PC-3 (cell line): Measurements from ENCODE around the gene USP32. TPM values are rescaled to one million over a fixed set of nuclear protein-coding genes. Genes with fewer than 3 reads are reported as not detected.

ENCODE experiments used
- ATAC-seq: fragments of 200-7000 bp; cut with Tn5 transposase; 2 replicates; pipeline ENCODE4 v1.9.1; 2020; ENCODE audit warnings: mild to moderate bottlenecking, moderate library complexity
- BruUV-seq: library from RNA; stranded (reverse); fragments of 400-500 nt; replicated peaks from 2 replicates; lab custom pipeline; 2021; lab: Mats Ljungman, UMichigan
- CTCF ChIA-PET: fragments of 300-600 bp; sonication (Branson Sonifier 250); formaldehyde crosslinking; loops from one replicate; lab custom pipeline; 2022; ENCODE audit warnings: antibody characterized with exemption; lab: Charles Lee
- POLR2A ChIA-PET: fragments of 300-600 bp; sonication (Branson Sonifier 250); formaldehyde crosslinking; loops from one replicate; lab custom pipeline; 2022; ENCODE audit warnings: antibody characterized with exemption; ENCODE audit not compliant: unreplicated experiment; lab: Charles Lee
- DNase-seq: peaks from one replicate; pipeline ENCODE4 v3.0.0-alpha.2; 2015
- H2AFZ ChIP-seq: fragments of 300-600 bp; sonication (generic); 2 replicates; pipeline ENCODE4 v1.6.0; 2016; ENCODE audit warnings: antibody characterized with exemption, low read length
- H3F3A ChIP-seq: fragments of 300-600 bp; sonication (generic); one replicate; pipeline ENCODE4 v1.6.0; 2017; ENCODE audit warnings: antibody characterized with exemption, low read length, control low read depth, mild to moderate bottlenecking; ENCODE audit not compliant: unreplicated experiment
- H3K27ac ChIP-seq: fragments of 300-600 bp; sonication (generic); 2 replicates; pipeline ENCODE4 v1.5.1; 2016; ENCODE audit warnings: mild to moderate bottlenecking, low read length
- H3K27me3 ChIP-seq: fragments of 300-600 bp; sonication (generic); 2 replicates; pipeline ENCODE4 v1.6.1; 2016; ENCODE audit warnings: low read length, mixed read lengths
- H3K36me3 ChIP-seq: fragments of 300-600 bp; sonication (generic); 2 replicates; pipeline ENCODE4 v1.6.1; 2016; ENCODE audit warnings: low read depth, mixed run types, low read length, mixed read lengths
- H3K4me1 ChIP-seq: fragments of 300-600 bp; sonication (generic); 2 replicates; pipeline ENCODE4 v1.5.1; 2016; ENCODE audit warnings: low read length; ENCODE audit not compliant: insufficient read depth
- H3K4me2 ChIP-seq: fragments of 300-600 bp; sonication (generic); 2 replicates; pipeline ENCODE4 v1.6.0; 2016; ENCODE audit warnings: low read length
- H3K4me3 ChIP-seq: fragments of 300-600 bp; sonication (generic); 2 replicates; pipeline ENCODE4 v1.5.1; 2016; ENCODE audit warnings: mild to moderate bottlenecking, low read length, mixed read lengths
- H3K79me2 ChIP-seq: fragments of 300-600 bp; sonication (generic); 2 replicates; pipeline ENCODE4 v1.6.1; 2017; ENCODE audit warnings: low read length, mixed read lengths
- H3K9ac ChIP-seq: fragments of 300-600 bp; sonication (generic); 2 replicates; pipeline ENCODE4 v1.6.0; 2016; ENCODE audit warnings: mild to moderate bottlenecking, low read length
- H3K9me2 ChIP-seq: fragments of 300-600 bp; sonication (generic); replicated peaks from 2 replicates; pipeline ENCODE4 v1.6.1; 2016; ENCODE audit warnings: mixed run types, low read length, mixed read lengths
- H3K9me3 ChIP-seq: fragments of 300-600 bp; sonication (generic); 2 replicates; pipeline ENCODE4 v1.6.1; 2016; ENCODE audit warnings: low read length, mixed read lengths
- H4K20me1 ChIP-seq: fragments of 300-600 bp; sonication (generic); 2 replicates; pipeline ENCODE4 v1.6.1; 2016; ENCODE audit warnings: low read length, mixed read lengths
- EZH2 ChIP-seq: fragments of 300-600 bp; sonication (generic); IDR thresholded peaks from one replicate; pipeline ENCODE4 v1.6.1; 2017; ENCODE audit warnings: antibody characterized with exemption, mild to moderate bottlenecking, low read length; ENCODE audit not compliant: unreplicated experiment
- EZH2phosphoT487 ChIP-seq: fragments of 300-600 bp; sonication (generic); IDR thresholded peaks from 2 replicates; pipeline ENCODE4 v1.6.1; 2018; ENCODE audit warnings: mild to moderate bottlenecking, antibody characterized with exemption, low read length, borderline replicate concordance
- intact Hi-C: fragments of 100-400 bp; cut with micrococcal nuclease; formaldehyde crosslinking; loops from 2 replicates; pipeline ENCODE4 v1.9.0; 2023
- total RNA-seq: library from RNA; depleted of rRNA; stranded (reverse); fragments of >200 nt; gene quantifications from 2 replicates; pipeline ENCODE4 v1.2.3, GENCODE V29; 2014
- TF ChIP-seq, protein P1 (sequence below): fragments of 300-600 bp; sonication (generic); conservative IDR thresholded peaks from 2 replicates; pipeline ENCODE4 v1.5.1; 2017; ENCODE audit warnings: antibody characterized with exemption, low read depth, mild to moderate bottlenecking, low read length

USP32 gene
- total RNA-seq, 1 experiment from 2014 or later, result 34.1 TPM

DNA sequence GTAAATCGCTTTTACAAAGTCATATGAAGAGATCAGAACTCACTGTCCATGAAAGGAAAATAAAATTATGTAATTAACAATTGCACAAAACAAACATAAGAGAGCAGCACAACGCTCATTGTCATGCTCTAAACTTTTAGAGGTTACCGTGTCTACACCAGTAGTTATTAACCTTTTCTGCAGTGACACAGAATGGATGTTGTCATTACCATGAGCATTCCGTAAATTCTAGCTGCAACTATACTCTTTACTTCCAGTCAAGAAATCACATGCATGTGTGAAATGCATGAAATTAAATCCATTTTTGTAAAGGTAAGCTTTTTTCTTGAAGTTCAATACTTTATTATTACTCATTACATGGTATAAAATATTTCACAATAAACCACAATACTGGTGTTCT lies 38.2 kb downstream of the USP32 start:
- Histone ChIP-seq H3K36me3 (no peaks in the 10 kb centered on the region), H4K20me1 (peaks cover 30% of the 10 kb centered on the region; the same call in 1 of the 2 replicates), H3K4me2 (peak overlapping the region; percentile 27), H3K9me2 (no peaks in the 10 kb centered on the region), H3K4me3 (no peak overlapping the region), H3K9me3 (no peaks in the 10 kb centered on the region), H3K27ac (no peak overlapping the region), H3K79me2 (peaks cover 38% of the 10 kb centered on the region), H2AFZ (no peak overlapping the region), H3K4me1 (peaks cover 39% of the 10 kb centered on the region), H3K27me3 (no peaks in the 10 kb centered on the region), H3F3A (no peaks in the 10 kb centered on the region), H3K9ac (no peak overlapping the region)
- intact Hi-C loops, result loop anchor here (1.0 to 10.0 kb wide), 2 partner anchors 20 to 209 kb away; partner anchors contain the start of gene CA4
- ChIA-PET CTCF (no interaction called here), POLR2A (no interaction called here)
- ATAC-seq, result no peak
- no peak for DNase-seq
- BruUV-seq, result no TSS peak
- TF ChIP-seq EZH2phosphoT487 (no peak), EZH2 (no peak)
- TF ChIP-seq, protein P1, sequence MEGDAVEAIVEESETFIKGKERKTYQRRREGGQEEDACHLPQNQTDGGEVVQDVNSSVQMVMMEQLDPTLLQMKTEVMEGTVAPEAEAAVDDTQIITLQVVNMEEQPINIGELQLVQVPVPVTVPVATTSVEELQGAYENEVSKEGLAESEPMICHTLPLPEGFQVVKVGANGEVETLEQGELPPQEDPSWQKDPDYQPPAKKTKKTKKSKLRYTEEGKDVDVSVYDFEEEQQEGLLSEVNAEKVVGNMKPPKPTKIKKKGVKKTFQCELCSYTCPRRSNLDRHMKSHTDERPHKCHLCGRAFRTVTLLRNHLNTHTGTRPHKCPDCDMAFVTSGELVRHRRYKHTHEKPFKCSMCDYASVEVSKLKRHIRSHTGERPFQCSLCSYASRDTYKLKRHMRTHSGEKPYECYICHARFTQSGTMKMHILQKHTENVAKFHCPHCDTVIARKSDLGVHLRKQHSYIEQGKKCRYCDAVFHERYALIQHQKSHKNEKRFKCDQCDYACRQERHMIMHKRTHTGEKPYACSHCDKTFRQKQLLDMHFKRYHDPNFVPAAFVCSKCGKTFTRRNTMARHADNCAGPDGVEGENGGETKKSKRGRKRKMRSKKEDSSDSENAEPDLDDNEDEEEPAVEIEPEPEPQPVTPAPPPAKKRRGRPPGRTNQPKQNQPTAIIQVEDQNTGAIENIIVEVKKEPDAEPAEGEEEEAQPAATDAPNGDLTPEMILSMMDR, result no peak

DNA sequence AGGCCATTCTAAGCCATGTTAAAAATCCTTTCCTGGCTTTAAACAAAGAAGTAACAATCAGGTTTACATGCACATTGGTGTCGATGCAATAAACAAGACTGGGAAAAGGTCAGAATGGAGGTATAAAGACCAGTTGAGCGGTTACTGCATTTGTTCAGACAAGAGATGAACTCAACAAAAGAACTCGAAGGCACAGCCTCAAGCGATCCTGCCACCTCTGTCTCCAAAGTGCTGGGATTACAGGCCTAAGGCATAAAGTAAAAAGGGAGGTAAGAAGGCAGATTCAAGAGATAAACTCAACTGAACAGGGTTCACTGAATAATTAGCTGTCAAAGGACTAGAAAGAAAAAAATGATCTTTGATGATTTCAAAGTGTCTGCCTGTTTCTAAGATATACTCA lies 39.4 kb downstream of the USP32 start:
- TF ChIP-seq EZH2phosphoT487, result no peak
- TF ChIP-seq, protein P1, result no peak
- no peak for TF ChIP-seq EZH2
- H2AFZ ChIP-seq, result no peak overlapping the region
- ATAC-seq (no peak), DNase-seq (no peak)
- ChIA-PET CTCF (no interaction called here), POLR2A (no interaction called here)
- no peak overlapping the region for H3K4me3 ChIP-seq
- H3K27me3 ChIP-seq, result no peaks in the 10 kb centered on the region
- peaks cover 30% of the 10 kb centered on the region; the same call in 1 of the 2 replicates for H4K20me1 ChIP-seq
- no peaks in the 10 kb centered on the region for H3K9me3 ChIP-seq
- H3F3A ChIP-seq, result no peaks in the 10 kb centered on the region
- no peak overlapping the region for H3K4me2 ChIP-seq
- intact Hi-C loops, result loop anchor here (10.0 kb wide), 1 partner anchor 208 kb away; the partner anchor contains the start of gene CA4
- H3K36me3 ChIP-seq, result no peaks in the 10 kb centered on the region
- no peak overlapping the region for H3K27ac ChIP-seq
- H3K9me2 ChIP-seq, result no peaks in the 10 kb centered on the region
- H3K4me1 ChIP-seq, result peaks cover 35% of the 10 kb centered on the region
- H3K79me2 ChIP-seq, result peaks cover 42% of the 10 kb centered on the region
- no TSS peak for BruUV-seq
- H3K9ac ChIP-seq, result no peak overlapping the region

DNA sequence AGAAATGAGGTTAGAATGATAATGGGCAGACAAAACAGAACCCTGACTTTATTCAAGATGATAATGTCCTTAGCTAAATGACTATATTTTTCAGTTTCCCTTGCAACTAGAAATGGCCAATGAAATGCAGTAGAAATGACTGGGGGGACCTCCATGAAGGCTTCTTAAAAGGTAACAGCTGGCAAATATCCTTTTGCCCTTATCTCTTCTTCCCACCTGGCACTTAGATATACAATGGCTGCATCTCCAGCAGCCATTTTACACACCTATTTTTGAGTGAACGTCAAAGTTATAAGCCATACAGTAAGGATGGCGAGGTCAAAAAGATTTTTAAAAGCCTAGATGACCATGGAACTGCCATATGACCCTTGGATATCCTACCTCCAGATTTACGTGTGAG lies 39.9 kb downstream of the USP32 start:
- Histone ChIP-seq H3K4me3 (no peak overlapping the region), H4K20me1 (peaks cover 30% of the 10 kb centered on the region; the same call in 1 of the 2 replicates), H3K36me3 (no peaks in the 10 kb centered on the region), H3K9ac (no peak overlapping the region), H3K79me2 (peaks cover 42% of the 10 kb centered on the region), H2AFZ (no peak overlapping the region), H3K4me1 (peaks cover 34% of the 10 kb centered on the region), H3K9me2 (no peaks in the 10 kb centered on the region), H3F3A (no peaks in the 10 kb centered on the region), H3K27me3 (no peaks in the 10 kb centered on the region), H3K27ac (no peak overlapping the region), H3K4me2 (no peak overlapping the region), H3K9me3 (no peaks in the 10 kb centered on the region)
- POLR2A ChIA-PET, result no interaction called here
- CTCF ChIA-PET, result no interaction called here
- TF ChIP-seq EZH2, result no peak
- DNase-seq, result no peak
- no peak for ATAC-seq
- BruUV-seq, result no TSS peak
- intact Hi-C loops, result loop anchor here (10.0 kb wide), 1 partner anchor 207 kb away; the partner anchor contains the start of gene CA4
